HEK293 (cell line): ENCODE measurements around the gene NAT14.

Experiments used
- BCL11A ChIP-seq: fragments of 450-650 bp; formaldehyde crosslinking; IDR thresholded peaks from 2 replicates; pipeline ENCODE4 v1.5.1; 2016; ENCODE audit warnings: low read depth, missing biosample characterization, missing genetic modification characterization
- ELK4 ChIP-seq: IDR thresholded peaks from 2 replicates; pipeline ENCODE4 v1.6.1; 2011; ENCODE audit warnings: mild to moderate bottlenecking, low read depth, low read length, borderline replicate concordance
- PATZ1 ChIP-seq: fragments of 450-650 bp; formaldehyde crosslinking; IDR thresholded peaks from 2 replicates; pipeline ENCODE4 v1.5.1; 2016; ENCODE audit warnings: missing biosample characterization, missing genetic modification characterization
- PBX3 ChIP-seq: sonication (generic); formaldehyde crosslinking; IDR thresholded peaks from 2 replicates; pipeline ENCODE4 v1.8.1; 2022; ENCODE audit warnings: mild to moderate bottlenecking, moderate library complexity, missing genetic modification reagents
- REPIN1 ChIP-seq: fragments of 450-650 bp; formaldehyde crosslinking; IDR thresholded peaks from 2 replicates; pipeline ENCODE4 v1.5.1; 2017; ENCODE audit warnings: missing biosample characterization, missing genetic modification characterization, low read depth
- SALL2 ChIP-seq: fragments of 450-650 bp; formaldehyde crosslinking; IDR thresholded peaks from 2 replicates; pipeline ENCODE4 v1.5.0; 2017; ENCODE audit warnings: missing biosample characterization, mild to moderate bottlenecking, missing genetic modification characterization, borderline replicate concordance
- SCRT2 ChIP-seq: fragments of 450-650 bp; formaldehyde crosslinking; IDR thresholded peaks from 2 replicates; pipeline ENCODE4 v1.5.1; 2016; ENCODE audit warnings: missing biosample characterization, missing genetic modification characterization
- SP2 ChIP-seq: fragments of 450-650 bp; formaldehyde crosslinking; IDR thresholded peaks from 2 replicates; pipeline ENCODE4 v1.5.1; 2016; ENCODE audit warnings: missing biosample characterization, missing genetic modification characterization
- SP3 ChIP-seq: fragments of 450-650 bp; formaldehyde crosslinking; IDR thresholded peaks from 2 replicates; pipeline ENCODE4 v1.5.1; 2016; ENCODE audit warnings: missing biosample characterization, missing genetic modification characterization
- SP7 ChIP-seq: fragments of 450-650 bp; formaldehyde crosslinking; IDR thresholded peaks from 2 replicates; pipeline ENCODE4 v1.5.1; 2016; ENCODE audit warnings: missing biosample characterization, missing genetic modification characterization
- TRIM28 ChIP-seq: IDR thresholded peaks from 2 replicates; pipeline ENCODE4 v1.6.1; 2011; ENCODE audit warnings: low read length, control low read depth, borderline replicate concordance
- ZNF10 ChIP-seq: fragments of 450-650 bp; formaldehyde crosslinking; IDR thresholded peaks from 2 replicates; pipeline ENCODE4 v1.5.1; 2017; ENCODE audit warnings: missing biosample characterization, missing genetic modification characterization
- ZNF121 ChIP-seq: fragments of 450-650 bp; formaldehyde crosslinking; IDR thresholded peaks from 2 replicates; pipeline ENCODE4 v1.5.1; 2016; ENCODE audit warnings: missing biosample characterization, missing genetic modification characterization
- ZNF133 ChIP-seq: fragments of 450-650 bp; formaldehyde crosslinking; IDR thresholded peaks from 2 replicates; pipeline ENCODE4 v1.5.1; 2016; ENCODE audit warnings: missing biosample characterization, missing genetic modification characterization
- ZNF146 ChIP-seq: fragments of 450-650 bp; formaldehyde crosslinking; IDR thresholded peaks from 2 replicates; pipeline ENCODE4 v1.5.1; 2016; ENCODE audit warnings: missing biosample characterization, missing genetic modification characterization
- ZNF2 ChIP-seq: fragments of 450-650 bp; formaldehyde crosslinking; IDR thresholded peaks from 2 replicates; pipeline ENCODE4 v1.5.1; 2016; ENCODE audit warnings: missing biosample characterization, missing genetic modification characterization
- ZNF221 ChIP-seq: fragments of 450-650 bp; formaldehyde crosslinking; IDR thresholded peaks from 2 replicates; pipeline ENCODE4 v1.5.1; 2017; ENCODE audit warnings: missing biosample characterization, missing genetic modification characterization, borderline replicate concordance
- ZNF239 ChIP-seq: fragments of 450-650 bp; formaldehyde crosslinking; IDR thresholded peaks from 2 replicates; pipeline ENCODE4 v1.5.1; 2016; ENCODE audit warnings: missing biosample characterization, missing genetic modification characterization
- ZNF362 ChIP-seq: fragments of 450-650 bp; formaldehyde crosslinking; IDR thresholded peaks from 2 replicates; pipeline ENCODE4 v1.5.1; 2016; ENCODE audit warnings: missing biosample characterization, missing genetic modification characterization
- ZNF394 ChIP-seq: fragments of 450-650 bp; formaldehyde crosslinking; IDR thresholded peaks from 2 replicates; pipeline ENCODE4 v1.5.1; 2016; ENCODE audit warnings: missing biosample characterization, missing genetic modification characterization, mild to moderate bottlenecking, moderate library complexity, borderline replicate concordance
- ZNF473 ChIP-seq: fragments of 450-650 bp; formaldehyde crosslinking; IDR thresholded peaks from 2 replicates; pipeline ENCODE4 v1.5.1; 2017; ENCODE audit warnings: missing biosample characterization, missing genetic modification characterization
- ZNF513 ChIP-seq: fragments of 450-650 bp; IDR thresholded peaks from 2 replicates; pipeline ENCODE4 v1.5.1; 2018; ENCODE audit warnings: missing biosample characterization, missing genetic modification characterization
- ZNF558 ChIP-seq: fragments of 450-650 bp; formaldehyde crosslinking; IDR thresholded peaks from 2 replicates; pipeline ENCODE4 v1.5.1; 2016; ENCODE audit warnings: missing biosample characterization, missing genetic modification characterization
- ZNF621 ChIP-seq: fragments of 450-650 bp; formaldehyde crosslinking; IDR thresholded peaks from 2 replicates; pipeline ENCODE4 v1.5.1; 2017; ENCODE audit warnings: missing biosample characterization, missing genetic modification characterization
- ZNF664 ChIP-seq: fragments of 450-650 bp; formaldehyde crosslinking; IDR thresholded peaks from 2 replicates; pipeline ENCODE4 v1.5.1; 2016; ENCODE audit warnings: missing biosample characterization, missing genetic modification characterization
- ZNF768 ChIP-seq: fragments of 450-650 bp; formaldehyde crosslinking; IDR thresholded peaks from 2 replicates; pipeline ENCODE4 v1.5.1; 2018; ENCODE audit warnings: missing biosample characterization, mild to moderate bottlenecking, missing genetic modification characterization
- ZNF837 ChIP-seq: fragments of 450-650 bp; formaldehyde crosslinking; IDR thresholded peaks from 2 replicates; pipeline ENCODE4 v1.5.1; 2016; ENCODE audit warnings: missing biosample characterization, missing genetic modification characterization
- ZNF843 ChIP-seq: fragments of 450-650 bp; formaldehyde crosslinking; IDR thresholded peaks from 2 replicates; pipeline ENCODE4 v1.5.1; 2016; ENCODE audit warnings: missing biosample characterization, missing genetic modification characterization
- ZSCAN16 ChIP-seq: fragments of 450-650 bp; formaldehyde crosslinking; IDR thresholded peaks from 2 replicates; pipeline ENCODE4 v1.5.1; 2016; ENCODE audit warnings: missing biosample characterization, missing genetic modification characterization
- ZSCAN18 ChIP-seq: fragments of 450-650 bp; formaldehyde crosslinking; IDR thresholded peaks from 2 replicates; pipeline ENCODE4 v1.5.1; 2016; ENCODE audit warnings: missing biosample characterization, missing genetic modification characterization
- ZSCAN5A ChIP-seq: fragments of 450-650 bp; formaldehyde crosslinking; IDR thresholded peaks from 2 replicates; pipeline ENCODE4 v1.5.1; 2016; ENCODE audit warnings: missing biosample characterization, missing genetic modification characterization

Gene NAT14

GRCh38 chr19:55461259-55461973 is 23.6 kb upstream of the NAT14 start, which contains the start of gene ISOC2 (continued):
- TF ChIP-seq ZNF2 (peak; percentile 66; the same call in 1 of the 2 replicates), ZNF239 (peak; percentile 33; the same call in 1 of the 2 replicates), ZNF362 (tag by site-specific recombination) (no peak), ZSCAN5A (tag by site-specific recombination) (no peak), ZSCAN18 (tag by site-specific recombination) (no peak), ZNF558 (tag by site-specific recombination) (no peak), REPIN1 (peak; percentile 41; the same call in 1 of the 2 replicates), ZSCAN16 (no peak), SP7 (peak; percentile 64; the same call in 1 of the 2 replicates), ZNF133 (tag by site-specific recombination) (no peak), SP3 (tag by site-specific recombination) (peak; percentile 99), ZNF121 (peak; percentile 77; the same call in 1 of the 2 replicates), BCL11A (tag by site-specific recombination) (peak; percentile 76), SCRT2 (tag by site-specific recombination) (no peak), ZNF221 (no peak), ELK4 (no peak), ZNF843 (tag by site-specific recombination) (peak; percentile 62; the same call in 1 of the 2 replicates), ZNF10 (peak; percentile 61; the same call in 1 of the 2 replicates), ZNF473 (no peak), PBX3 (CRISPR knock-in tag) (peak; percentile 99), ZNF146 (tag by site-specific recombination) (no peak), ZNF513 (tag by site-specific recombination) (no peak), ZNF394 (tag by site-specific recombination) (no peak), PATZ1 (tag by site-specific recombination) (0 out of 2 replicates have a peak, but pooled peaks have one; percentile 20), ZNF837 (tag by site-specific recombination) (no peak), ZNF664 (tag by site-specific recombination) (peak; percentile 27; the same call in 1 of the 2 replicates), SP2 (peak; percentile 100), ZNF768 (tag by site-specific recombination) (peak; percentile 83; the same call in 1 of the 2 replicates), SALL2 (tag by site-specific recombination) (no peak), ZNF621 (tag by site-specific recombination) (peak; percentile 89), TRIM28 (no peak)
